Amniotic epithelial cell (primary cell): ENCODE measurements around the gene EGFL7.

Experiments
- DNase-seq: peaks from one replicate; pipeline ENCODE4 v3.0.0-alpha.2; 2010; ENCODE audit warnings: low read depth

EGFL7 gene

DNA sequence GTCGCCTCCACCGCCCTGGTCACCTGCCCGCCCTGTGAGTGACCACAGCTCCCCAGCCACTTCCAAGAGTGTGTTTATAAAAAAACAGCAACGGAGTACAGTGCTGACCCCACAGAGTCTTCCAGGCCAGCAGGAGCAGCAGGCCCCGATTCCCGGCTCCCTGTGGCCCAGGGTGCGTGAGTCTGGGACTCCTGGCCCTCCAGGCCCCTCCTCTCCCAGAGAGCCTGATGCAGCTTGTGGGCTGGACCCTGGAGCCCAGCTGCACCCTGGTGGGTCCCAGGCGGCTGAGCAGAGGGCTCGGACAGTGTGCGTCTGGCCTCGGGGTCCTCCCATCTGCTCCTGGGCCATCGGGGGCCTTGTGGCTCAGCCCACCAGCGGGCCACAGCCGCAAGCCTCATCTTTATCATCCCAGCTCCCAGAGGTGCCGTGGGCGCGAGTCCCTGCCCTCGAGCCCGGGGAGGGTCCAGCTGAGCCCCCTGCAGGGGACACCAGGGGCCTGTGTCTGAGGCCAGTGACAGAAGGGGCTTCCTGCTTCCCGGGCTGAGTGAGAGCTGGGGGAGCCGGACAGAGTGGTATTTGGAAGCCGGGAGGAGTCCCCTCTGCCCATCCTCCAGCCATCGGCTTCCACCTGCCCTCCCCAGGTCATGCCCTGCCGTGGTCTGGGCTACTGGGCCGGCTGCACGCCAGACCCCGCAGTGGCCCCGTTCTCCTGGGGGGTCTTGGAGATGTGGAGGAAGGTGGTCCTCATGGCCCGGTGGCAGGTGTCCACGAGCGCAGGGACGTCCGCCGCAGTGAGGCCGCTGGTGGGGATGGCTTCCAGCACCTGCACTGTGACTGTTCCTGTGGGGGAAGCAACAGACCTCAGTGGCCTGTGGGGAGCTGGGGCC lies 10.6 kb downstream of the EGFL7 start:
- no peak for DNase-seq

DNA sequence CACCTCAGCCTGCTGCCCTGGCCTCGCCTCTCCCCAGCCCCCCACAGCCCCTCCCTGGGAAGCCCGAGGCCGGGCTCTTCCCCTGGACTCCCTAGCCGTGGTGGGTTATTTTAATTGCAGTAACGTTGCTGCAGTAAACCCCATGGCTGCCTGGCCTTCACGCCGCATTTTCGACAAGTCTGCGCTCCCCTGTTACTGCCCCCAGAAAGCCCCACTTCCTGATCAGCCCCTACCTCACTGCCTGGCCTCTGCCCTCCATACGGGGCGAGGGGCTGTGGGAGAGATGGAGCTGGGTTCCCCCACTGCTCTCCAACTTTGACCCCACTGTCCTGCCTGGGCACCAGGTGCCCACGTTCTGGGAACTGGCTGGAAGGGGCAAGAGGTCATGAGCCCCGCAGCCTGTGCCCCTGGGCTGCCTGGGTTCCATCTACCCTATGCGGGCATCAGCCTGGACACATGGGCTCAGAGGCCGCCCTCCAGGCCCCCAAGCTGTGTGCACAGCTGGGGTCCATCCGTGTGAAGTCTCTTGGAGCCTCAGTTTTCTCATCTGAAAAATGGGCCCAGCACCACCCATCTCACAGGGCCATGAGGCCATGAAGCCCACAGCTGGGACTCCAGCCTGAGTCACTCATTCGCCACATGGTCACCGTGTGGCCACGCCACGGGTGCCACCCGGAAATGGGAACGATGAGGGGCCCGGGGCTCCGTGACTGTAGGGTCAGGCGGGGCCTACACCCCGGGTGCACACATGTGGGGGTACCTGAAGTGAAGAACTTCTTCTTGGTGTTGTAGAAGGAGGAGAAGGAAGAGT lies 11.5 kb downstream of the EGFL7 start:
- DNase-seq = no peak

DNA sequence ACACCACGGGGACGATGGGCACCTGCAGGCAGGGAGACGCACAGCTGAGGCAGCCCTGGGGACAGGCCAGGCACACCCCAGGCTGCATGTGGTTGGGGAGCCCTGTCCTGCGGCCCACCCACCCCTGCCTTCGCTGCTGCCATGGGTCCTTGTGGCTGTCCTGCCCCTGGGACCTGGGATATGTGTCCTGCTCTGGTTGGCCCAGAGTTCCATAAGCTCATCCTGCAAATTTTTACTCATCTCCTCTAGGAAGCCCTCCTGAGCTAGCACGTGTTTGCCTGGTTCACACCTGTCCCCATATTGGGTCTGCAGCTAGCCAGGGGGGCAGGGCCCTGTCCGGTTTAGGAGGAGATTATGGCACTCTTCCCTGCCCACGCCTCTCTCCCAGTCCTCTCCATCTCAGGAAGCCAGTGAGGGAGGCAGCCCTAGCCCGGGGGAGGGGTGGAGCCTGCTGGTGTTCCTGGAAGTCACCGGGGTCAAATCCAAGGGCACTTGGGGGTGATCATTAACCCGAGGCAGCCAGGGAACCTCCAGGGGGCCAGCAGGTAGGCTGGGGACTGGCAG lies 12.2 kb downstream of the EGFL7 start:
- no peak for DNase-seq

DNA sequence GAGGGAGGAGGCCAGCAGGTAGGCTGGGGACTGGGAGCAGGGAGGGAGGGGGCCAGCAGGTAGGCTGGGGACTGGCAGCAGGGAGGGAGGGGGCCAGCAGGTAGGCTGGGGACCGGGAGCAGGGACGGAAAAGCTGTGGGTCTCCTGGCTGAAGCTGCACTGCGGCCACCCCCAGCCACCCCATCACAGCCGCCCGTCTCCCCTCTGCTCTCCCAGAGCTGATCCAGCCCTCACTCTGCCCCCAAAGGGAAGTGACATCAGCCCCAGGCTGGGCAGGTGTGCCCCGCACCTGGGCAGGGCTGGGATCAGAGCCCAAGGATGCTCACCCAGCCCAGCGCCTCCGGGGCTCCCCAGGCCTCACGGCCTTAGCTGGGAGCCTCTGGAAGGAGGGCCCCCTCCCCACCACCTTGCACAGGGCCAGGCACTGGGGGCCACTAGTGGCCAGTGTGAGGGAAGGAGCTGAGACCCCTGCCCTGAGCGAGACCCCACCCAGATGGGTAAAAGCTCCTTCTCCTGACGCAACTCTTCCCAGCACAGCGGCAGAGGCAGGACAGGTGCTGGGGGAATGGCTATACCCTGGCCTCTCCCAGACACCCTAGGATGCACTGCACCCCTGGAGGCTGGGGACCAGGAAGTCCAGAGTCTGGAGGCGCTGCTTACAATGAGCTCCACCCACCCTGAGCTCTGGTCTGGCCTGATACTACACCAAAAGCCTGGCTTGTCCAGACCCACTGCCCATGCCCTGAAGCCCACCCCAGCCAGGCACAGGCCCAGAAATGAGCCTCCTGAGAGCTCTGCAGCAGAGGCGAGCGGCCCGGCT lies 13.0 kb downstream of the EGFL7 start:
- DNase-seq = no peak

DNA sequence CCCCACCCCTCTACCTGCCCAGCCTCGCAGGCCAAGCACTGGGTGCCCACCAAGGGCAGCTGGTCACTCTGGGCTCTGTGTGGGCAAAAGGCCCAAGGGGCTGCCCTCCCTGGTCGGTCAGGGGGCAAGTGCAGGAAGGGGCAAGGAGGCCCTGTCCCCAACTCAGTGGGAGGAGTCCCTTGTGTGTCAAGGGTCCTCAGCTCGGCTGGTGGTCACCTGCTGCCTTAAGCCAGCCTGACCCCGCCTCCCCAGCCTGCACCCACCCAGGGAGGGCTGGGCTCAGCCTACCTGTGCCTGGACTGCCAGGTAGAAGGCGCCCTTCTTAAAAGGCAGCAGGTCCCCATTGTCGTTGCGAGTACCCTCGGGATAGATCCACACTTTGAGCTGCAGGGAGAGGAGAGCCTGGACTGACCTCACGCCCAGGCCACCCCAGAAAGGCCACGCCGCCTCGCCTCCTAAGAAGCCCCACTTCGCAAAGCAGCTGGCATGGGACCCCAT lies 13.6 kb downstream of the EGFL7 start:
- DNase-seq = no peak

DNA sequence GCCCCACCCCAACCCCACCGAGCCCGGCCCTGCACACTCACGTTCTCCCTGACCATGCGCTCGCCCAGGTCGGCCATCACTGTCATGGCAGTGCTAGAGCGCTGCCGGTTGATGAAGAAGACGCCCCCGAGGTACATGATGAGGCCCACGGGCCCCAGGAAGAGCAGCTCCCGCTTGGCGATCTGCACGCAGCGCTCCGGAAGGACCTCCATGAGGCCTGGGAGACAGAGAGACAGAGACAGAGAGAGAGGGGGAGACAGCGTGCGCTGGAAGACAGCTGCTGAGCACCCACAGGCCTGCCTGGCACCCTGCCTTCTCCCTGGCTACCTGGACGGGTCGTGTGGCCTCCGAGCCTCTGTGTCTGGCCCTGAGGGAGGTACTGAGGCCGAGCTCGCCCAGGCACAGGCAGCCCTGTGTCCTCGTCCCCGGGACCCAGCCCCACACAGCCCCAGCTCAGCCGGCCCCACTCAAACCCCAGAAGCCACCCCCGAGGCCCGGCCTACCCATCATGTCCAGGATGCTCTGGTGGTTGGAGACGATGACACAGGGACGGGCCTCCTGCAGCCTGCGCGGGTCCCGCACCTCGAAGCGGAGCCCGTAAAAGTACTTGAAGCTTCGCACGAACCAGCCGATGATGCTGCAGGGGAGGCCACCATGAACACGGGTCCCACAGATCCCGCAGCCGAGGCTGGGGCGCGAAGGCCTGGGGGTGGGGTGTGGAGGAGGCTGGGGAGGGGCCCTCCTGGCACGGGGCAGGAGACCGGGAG lies 14.4 kb downstream of the EGFL7 start:
- no peak for DNase-seq

DNA sequence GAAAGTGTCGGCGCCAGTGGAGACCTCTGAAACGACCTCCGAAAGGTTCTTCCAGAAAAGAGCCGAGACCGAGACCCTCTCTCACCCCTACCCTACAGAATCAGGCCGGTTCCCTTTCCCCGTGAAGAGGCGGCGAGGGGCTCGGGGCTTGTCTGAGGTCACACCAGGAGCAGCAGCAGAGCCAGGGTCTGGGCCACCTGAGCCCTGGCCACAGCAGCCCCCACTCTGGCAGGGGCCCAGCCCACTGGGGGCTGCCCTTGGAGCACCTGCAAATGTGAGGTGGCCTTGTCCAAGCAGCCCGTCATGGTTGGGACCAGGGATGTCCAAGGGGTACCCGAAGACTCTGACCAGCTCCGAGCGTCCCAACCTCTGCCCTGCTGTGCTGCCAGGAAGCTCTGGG lies 15.3 kb downstream of the EGFL7 start:
- no peak for DNase-seq

DNA sequence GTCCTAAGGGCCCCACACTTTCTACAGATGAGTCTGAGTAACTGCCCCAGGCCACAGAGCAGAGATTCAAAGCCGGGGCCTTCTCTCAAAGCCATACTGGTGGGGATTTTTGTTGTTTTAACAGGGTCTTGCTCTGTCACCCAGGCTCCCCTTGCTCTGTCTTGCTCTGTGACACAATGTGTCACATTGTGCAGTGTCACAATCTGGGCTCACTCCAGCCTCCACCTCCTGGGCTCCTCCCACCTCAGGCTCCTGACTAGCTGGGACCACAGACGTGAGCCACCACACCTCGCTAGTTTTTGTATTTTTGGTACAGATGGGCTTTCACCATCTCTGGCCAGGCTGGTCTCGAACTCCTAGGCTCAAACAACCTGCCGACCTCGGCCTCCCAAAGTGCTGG lies 15.9 kb downstream of the EGFL7 start:
- no peak for DNase-seq

DNA sequence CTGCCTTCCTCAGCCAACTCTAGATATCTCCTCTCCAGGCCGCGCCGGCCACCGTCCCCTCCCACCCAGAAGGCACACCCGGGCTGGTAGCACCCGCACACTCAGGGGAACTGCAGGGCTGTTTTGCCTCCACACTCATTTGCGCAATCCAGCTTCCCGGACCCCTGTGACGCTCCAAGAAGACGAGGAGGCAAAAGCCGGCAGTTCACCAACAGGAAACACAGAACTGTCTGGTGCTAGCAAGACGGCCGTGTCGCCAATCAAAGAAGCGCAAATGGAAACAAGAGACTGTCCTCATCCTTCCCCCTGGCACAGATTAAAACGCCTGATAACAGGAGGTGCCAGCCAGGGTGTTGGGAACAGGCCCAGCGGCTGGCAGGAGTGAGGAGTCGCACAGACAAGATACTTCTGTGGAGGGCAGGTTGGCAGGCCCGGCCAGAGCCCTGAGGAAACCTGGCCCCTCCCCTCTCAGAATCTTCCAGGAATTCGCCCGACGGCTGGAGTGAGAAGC lies 16.8 kb downstream of the EGFL7 start:
- DNase-seq = peak; percentile 71

DNA sequence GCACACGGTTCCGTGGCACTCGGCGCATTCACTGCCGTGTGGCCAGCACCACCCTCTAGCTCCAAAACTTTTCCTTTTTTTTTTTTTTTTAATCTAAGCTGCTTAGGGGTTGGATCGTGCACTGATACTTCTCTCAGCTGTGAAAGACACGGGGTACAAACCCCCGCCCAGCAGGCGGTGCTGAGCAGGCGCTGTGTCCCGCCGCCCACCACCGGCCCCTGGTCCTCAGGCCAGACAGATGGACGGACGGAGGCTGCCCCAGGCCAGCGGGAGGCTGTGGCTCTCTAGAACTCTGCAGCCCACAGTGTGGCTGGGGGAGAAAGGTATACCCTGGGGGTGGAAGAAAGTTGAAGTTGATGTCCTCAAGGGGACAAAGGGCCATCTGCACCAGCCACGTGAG lies 18.3 kb downstream of the EGFL7 start:
- no peak for DNase-seq

DNA sequence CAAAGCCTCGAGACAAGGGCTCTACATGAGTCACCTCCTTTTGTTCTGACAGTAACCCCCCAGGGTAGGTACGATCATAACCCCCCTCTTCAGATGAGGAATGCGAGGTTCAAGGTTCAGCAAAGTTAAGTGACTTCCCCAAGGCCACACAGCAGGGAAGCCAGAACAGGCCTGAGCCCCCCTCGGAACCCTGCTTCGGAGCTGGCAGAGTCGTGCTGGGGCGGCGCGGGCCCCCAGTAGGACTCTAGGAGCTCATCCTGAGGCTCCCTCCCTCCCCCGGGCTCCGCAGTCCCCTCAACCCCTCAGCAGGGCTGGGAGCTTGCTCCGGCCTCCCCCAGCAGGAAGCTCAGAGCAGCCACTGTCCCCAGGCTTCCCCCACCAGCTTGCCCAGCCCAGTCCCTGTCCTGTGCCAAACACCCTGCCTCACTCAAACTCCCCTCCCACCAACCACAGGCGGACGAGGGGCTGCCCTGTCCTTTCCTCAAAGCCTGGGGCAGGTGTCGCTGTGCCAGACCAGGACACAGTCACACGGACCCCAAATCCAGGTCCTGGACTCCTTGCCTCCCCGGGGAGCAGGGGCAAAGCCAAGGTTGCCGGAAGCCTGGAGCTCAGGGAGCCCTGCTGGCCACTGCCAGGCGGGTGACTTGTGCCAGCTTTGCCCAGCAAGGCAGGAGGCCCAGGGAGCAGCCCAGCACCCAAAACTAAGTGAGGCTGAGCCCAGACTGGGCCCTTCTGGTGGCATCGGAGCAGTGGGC lies 19.4 kb downstream of the EGFL7 start:
- DNase-seq = no peak

DNA sequence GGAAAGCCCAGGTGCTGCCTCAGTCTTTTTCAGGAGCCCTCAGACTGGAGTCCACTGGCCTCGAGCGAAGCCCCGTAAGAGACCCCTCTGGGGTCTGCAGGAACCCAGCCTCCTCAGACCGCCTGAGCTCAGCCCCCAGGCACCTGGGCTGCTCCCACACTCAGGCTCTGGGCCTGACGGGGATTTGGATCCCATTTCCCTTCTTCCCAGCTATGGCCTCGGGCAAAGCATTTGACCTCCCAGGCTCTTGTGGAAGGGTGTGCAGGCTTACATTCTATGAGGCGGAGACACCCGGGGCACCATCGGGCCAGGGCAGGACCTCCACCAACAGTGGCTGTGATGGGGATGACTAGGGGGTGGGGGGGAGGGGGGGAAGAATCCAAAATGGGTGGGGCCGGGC lies 20.0 kb downstream of the EGFL7 start:
- no peak for DNase-seq

DNA sequence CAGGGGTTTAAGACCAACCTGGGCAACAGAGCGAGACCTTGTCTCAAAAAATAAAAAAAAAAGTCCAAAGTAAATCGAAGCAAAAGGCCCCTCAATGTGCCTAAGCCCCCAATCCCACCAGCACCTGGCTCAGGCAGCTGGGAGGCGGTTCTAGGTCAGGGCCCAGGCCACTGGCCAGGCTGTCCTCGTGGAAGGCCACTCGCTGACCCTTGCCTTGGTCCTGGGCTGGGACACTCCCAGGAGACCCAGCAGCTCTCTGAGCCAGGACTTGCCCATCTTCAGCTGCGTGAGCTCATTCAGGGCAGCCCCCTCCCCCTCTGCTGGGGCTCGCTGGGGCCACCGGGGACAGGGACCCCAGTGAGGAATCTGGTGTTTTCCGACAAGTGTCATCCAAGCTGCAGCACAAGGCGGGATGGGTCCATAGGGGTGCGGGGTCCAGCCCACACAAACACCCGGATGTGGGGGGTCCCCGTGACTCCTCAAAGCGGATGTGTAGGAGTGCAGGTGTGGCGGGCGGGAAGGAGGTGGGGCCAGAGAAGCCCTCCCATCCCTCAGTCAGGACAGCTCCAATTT lies 20.5 kb downstream of the EGFL7 start:
- no peak for DNase-seq

DNA sequence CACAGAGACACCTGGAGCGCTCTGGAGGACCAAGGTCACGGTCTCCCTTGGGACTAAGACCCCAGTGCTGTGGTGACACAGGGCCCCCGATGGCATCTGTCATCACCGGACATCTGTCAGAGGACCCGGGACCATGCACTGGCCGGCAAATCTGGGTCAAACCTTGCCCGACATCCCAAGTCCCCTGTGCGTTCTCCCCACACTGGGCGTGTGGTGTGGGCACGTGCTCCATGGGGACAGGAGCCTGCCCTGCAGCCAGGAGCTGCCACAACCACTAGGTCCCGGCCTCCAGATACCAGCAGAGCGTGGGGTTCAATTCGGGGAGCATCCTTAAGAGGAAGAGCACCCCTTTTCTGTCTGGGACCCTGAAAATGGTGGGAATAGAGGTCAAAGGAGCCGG lies 21.0 kb downstream of the EGFL7 start:
- DNase-seq = no peak

DNA sequence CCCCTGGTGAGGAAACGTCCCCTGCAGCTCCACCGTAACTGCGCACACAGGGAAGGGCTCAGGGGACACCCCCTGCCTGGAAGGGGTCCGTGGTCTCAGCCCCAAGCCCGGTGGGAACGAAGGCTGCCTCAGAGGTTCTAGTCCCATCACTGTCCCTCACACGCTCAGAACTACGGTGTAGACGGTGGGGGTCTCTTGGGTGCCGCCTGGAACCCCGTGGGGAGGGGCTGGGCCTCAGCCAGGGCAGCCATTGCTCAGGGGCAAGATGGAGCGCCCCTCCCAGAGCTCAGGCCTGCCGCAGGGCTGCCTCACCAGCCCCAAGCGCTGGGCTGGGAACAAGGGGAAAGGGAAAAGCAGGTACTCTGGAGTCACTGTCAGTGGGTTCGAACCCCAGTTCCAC lies 21.6 kb downstream of the EGFL7 start:
- no peak for DNase-seq

DNA sequence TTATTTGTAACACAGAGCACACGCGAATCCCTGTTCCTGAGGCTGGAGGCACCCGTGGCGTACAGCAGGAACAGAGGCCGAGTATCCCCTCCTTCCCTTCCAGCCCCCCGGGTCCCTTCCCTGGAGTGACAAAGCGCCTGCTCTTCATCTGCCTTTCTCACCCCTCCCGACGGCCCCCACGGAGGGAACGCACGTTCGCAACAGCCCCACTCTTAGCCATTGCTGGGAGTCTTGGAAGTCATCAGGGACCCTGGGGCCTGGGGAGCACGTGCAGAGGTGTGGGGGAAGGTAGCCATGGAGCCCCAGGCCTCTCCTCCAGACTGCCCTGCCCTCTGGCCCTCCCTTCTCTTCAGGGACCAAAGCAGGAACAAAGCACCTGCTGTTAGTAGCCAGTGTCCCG lies 22.1 kb downstream of the EGFL7 start:
- DNase-seq = no peak

DNA sequence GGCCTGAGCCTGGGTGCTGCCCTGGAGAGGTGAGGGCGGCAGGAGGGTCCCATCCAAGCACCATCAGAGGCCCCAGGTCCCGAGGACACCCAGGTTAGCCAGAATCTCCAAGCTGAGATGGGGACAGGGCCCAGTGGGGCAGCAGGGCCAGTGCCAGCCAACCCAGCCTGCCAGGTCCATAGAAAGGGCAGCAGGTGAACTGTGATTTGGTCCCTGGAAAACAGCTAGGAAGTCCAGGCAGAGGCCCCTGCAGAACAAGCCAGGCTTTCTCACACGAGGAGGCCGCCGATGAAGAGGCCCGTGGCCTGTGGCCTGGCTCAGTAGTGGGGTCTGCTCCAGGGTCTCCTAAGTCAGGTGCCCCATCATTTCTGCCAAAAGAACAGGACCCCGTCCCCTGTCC lies 22.5 kb downstream of the EGFL7 start:
- DNase-seq = no peak

DNA sequence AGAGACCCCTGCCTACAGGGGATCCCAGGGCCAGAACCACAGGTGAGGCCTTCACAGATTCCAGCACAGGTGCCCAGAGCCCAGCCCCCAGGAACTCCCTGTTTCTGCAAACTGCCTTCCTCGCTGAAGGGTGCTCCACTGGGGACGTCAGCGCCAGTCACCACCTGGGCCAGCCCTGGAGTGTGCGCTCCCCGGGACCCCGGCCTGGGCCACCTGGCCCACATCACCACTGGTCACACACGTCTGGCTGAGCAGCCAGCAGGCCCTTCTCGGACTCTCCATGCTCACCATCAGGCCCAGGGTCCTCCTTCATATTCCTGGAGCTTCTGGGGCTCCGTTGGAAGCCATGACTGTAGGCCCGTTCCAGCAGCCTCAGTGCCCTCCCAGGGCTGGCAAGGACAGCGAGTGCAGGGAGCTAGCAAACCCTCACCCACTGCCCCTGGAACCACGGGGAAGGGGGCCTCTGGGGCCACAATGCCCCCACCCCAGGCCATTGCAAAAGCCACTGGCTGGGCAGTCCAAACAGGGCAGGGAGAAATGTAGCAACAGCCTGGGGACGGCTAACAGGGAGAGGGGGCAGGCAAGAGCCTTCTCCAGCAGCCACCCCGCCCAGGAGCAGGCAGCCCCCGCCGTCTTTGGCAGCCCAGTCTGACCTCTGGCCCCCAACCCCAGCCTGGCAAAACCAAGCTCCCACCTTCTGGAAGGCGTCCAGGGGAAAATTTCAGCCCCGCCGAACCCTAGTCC lies 23.2 kb downstream of the EGFL7 start:
- no peak for DNase-seq

DNA sequence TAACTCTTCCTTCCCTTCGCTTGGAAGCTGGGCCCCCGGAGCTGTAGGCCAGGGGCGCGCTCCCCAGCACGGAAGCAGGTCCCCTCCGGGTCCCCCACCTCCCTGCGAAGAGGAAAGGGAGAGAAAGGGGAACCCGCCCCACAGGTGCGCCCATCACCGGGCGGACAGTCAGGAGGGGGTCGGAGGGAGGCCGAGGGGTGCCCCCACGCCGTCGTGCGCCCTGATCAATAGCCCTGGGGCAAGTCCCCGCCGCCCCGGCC lies 23.7 kb downstream of the EGFL7 start:
- DNase-seq = no peak
